ENCODE measurements around the gene BID. TPM values are rescaled to one million over a fixed set of nuclear protein-coding genes. Genes with fewer than 3 reads are reported as not detected.

BID gene
- total RNA-seq, 4 donors from 2014 or later, result 16.5 to 35.1 (median 27.5) TPM

DNA sequence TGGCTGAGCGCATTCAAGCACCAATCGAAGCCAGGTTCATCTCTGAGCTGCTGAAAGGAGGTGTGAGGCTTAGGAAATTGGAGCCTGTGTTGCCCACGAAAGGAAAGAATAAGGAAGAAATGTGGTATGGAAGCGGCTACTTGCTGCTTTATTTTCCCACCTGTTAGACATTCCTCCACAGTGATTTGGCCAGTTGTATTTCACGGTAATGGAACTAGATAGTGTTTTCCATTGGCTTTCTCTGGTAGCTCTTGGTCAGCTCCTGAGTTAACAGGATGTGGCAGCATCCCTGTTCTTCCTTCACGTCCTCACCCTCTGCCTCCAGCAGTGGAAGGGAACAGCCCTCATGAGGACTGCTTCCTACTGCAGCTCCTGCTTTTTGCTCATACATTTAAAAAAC is 44.7 kb downstream of the BID start:
- Histone ChIP-seq H3K27ac (no peak overlapping the region), H3K4me3 (no peak overlapping the region), H3K36me3 (peaks cover 0 to 63% (median 0%) of the 10 kb centered on the region in 3 donors), H3K4me1 (peaks cover 0 to 9% (median 0%) of the 10 kb centered on the region in 4 donors), H3K27me3 (no peaks in the 10 kb centered on the region), H3K9me3 (no peaks in the 10 kb centered on the region)
- DNase-seq, result no peak
- no peak for TF ChIP-seq POLR2A (IDR thresholded peaks at IDR 0.05)
- TF ChIP-seq, protein P1, sequence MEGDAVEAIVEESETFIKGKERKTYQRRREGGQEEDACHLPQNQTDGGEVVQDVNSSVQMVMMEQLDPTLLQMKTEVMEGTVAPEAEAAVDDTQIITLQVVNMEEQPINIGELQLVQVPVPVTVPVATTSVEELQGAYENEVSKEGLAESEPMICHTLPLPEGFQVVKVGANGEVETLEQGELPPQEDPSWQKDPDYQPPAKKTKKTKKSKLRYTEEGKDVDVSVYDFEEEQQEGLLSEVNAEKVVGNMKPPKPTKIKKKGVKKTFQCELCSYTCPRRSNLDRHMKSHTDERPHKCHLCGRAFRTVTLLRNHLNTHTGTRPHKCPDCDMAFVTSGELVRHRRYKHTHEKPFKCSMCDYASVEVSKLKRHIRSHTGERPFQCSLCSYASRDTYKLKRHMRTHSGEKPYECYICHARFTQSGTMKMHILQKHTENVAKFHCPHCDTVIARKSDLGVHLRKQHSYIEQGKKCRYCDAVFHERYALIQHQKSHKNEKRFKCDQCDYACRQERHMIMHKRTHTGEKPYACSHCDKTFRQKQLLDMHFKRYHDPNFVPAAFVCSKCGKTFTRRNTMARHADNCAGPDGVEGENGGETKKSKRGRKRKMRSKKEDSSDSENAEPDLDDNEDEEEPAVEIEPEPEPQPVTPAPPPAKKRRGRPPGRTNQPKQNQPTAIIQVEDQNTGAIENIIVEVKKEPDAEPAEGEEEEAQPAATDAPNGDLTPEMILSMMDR (IDR thresholded peaks at IDR 0.05), result no peak

- Histone ChIP-seq H3K4me3 (no peak overlapping the region), H3K4me1 (peaks cover 0 to 9% (median 0%) of the 10 kb centered on the region in 4 donors), H3K9me3 (no peaks in the 10 kb centered on the region), H3K27me3 (no peaks in the 10 kb centered on the region), H3K36me3 (peaks cover 0 to 58% (median 0%) of the 10 kb centered on the region in 3 donors), H3K27ac (no peak overlapping the region)
- TF ChIP-seq, protein P1 (IDR thresholded peaks at IDR 0.05), result no peak
- TF ChIP-seq POLR2A (IDR thresholded peaks at IDR 0.05), result no peak
- DNase-seq, result no peak
Measured at GRCh38 chr22:17728786-17729185, 45.5 kb downstream of the BID start.

- TF ChIP-seq, protein P1 (IDR thresholded peaks at IDR 0.05), result no peak
- TF ChIP-seq POLR2A (IDR thresholded peaks at IDR 0.05), result no peak
- no peak for DNase-seq
- Histone ChIP-seq H3K27me3 (no peaks in the 10 kb centered on the region), H3K27ac (peak overlapping the region in 1 of 4 donors; percentile 13), H3K4me3 (no peak overlapping the region), H3K36me3 (peaks cover 0 to 46% (median 0%) of the 10 kb centered on the region in 3 donors), H3K4me1 (peaks cover 0 to 9% (median 0%) of the 10 kb centered on the region in 4 donors), H3K9me3 (no peaks in the 10 kb centered on the region)
Measured at GRCh38 chr22:17726928-17727897, 47.1 kb downstream of the BID start.

- H3K36me3 ChIP-seq, result peaks cover 0 to 38% (median 0%) of the 10 kb centered on the region in 3 donors
- TF ChIP-seq, protein P1 (IDR thresholded peaks at IDR 0.05), result no peak
- no peak for TF ChIP-seq POLR2A (IDR thresholded peaks at IDR 0.05)
- H3K4me3 ChIP-seq, result no peak overlapping the region
- no peak for DNase-seq
- H3K27ac ChIP-seq, result peak overlapping the region in 1 of 4 donors; percentile 13
- H3K4me1 ChIP-seq, result peaks cover 0 to 9% (median 0%) of the 10 kb centered on the region in 4 donors
- no peaks in the 10 kb centered on the region for H3K9me3 ChIP-seq
- no peaks in the 10 kb centered on the region for H3K27me3 ChIP-seq
Measured at GRCh38 chr22:17726006-17726927, 48.0 kb downstream of the BID start.

- Histone ChIP-seq H3K27me3 (no peaks in the 10 kb centered on the region), H3K4me1 (peaks cover 0 to 9% (median 0%) of the 10 kb centered on the region in 4 donors), H3K9me3 (no peaks in the 10 kb centered on the region), H3K36me3 (peaks cover 0 to 36% (median 0%) of the 10 kb centered on the region in 3 donors), H3K27ac (peak overlapping the region in 1 of 4 donors; percentile 29), H3K4me3 (no peak overlapping the region)
- no peak for DNase-seq
- TF ChIP-seq, protein P1 (IDR thresholded peaks at IDR 0.05), result no peak
- TF ChIP-seq POLR2A (IDR thresholded peaks at IDR 0.05), result no peak
Measured at GRCh38 chr22:17725500-17725796, 48.8 kb downstream of the BID start.

Measured in Peyer's patch (tissue), 4 donors.